Nephron progenitor cell (in vitro differentiated cells): Measurements from ENCODE around the gene JADE2.
A peak's percentile ranks its signal among the peaks of the same experiment; 100 is the strongest.

Source experiments
- DNase-seq: peaks from one replicate; pipeline ENCODE4 v3.0.0; 2021
- H3K27ac Mint-ChIP-seq: 2 replicates; pipeline ENCODE4 v1.8.0; 2021; ENCODE audit warnings: mild to moderate bottlenecking, moderate library complexity, mixed read lengths
- H3K27me3 Mint-ChIP-seq: 2 replicates; pipeline ENCODE4 v1.8.0; 2021; ENCODE audit warnings: mild to moderate bottlenecking, low read depth, mixed read lengths; ENCODE audit not compliant: poor library complexity
- H3K36me3 Mint-ChIP-seq: 2 replicates; pipeline ENCODE4 v1.8.0; 2021; ENCODE audit warnings: low read depth, mixed read lengths
- H3K4me1 Mint-ChIP-seq: 2 replicates; pipeline ENCODE4 v1.8.0; 2021; ENCODE audit warnings: mixed read lengths
- H3K4me3 Mint-ChIP-seq: 2 replicates; pipeline ENCODE4 v1.8.0; 2021; ENCODE audit warnings: mild to moderate bottlenecking, moderate library complexity, mixed read lengths
- H3K9me3 Mint-ChIP-seq: 2 replicates; pipeline ENCODE4 v1.8.0; 2021; ENCODE audit warnings: mild to moderate bottlenecking, moderate library complexity, mixed read lengths
- TF ChIP-seq, protein P1 (sequence below): fragments of 200-600 bp; sonication (generic); IDR thresholded peaks from 2 replicates; pipeline ENCODE4 v1.5.0; 2021; ENCODE audit warnings: antibody characterized with exemption

JADE2 gene

GRCh38 chr5:134608555-134608954 lies 83.1 kb downstream of the JADE2 start:
- Mint-ChIP-seq H3K36me3 (peaks cover 59% of the 10 kb centered on the region), H3K27ac (no peak overlapping the region), H3K4me3 (no peak overlapping the region), H3K27me3 (no peaks in the 10 kb centered on the region), H3K4me1 (no peaks in the 10 kb centered on the region), H3K9me3 (no peaks in the 10 kb centered on the region)
- TF ChIP-seq, protein P1, sequence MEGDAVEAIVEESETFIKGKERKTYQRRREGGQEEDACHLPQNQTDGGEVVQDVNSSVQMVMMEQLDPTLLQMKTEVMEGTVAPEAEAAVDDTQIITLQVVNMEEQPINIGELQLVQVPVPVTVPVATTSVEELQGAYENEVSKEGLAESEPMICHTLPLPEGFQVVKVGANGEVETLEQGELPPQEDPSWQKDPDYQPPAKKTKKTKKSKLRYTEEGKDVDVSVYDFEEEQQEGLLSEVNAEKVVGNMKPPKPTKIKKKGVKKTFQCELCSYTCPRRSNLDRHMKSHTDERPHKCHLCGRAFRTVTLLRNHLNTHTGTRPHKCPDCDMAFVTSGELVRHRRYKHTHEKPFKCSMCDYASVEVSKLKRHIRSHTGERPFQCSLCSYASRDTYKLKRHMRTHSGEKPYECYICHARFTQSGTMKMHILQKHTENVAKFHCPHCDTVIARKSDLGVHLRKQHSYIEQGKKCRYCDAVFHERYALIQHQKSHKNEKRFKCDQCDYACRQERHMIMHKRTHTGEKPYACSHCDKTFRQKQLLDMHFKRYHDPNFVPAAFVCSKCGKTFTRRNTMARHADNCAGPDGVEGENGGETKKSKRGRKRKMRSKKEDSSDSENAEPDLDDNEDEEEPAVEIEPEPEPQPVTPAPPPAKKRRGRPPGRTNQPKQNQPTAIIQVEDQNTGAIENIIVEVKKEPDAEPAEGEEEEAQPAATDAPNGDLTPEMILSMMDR = no peak
- no peak for DNase-seq

- Mint-ChIP-seq H3K36me3 (peaks cover 61% of the 10 kb centered on the region), H3K9me3 (no peaks in the 10 kb centered on the region), H3K4me3 (no peak overlapping the region), H3K27ac (no peak overlapping the region), H3K4me1 (no peaks in the 10 kb centered on the region), H3K27me3 (no peaks in the 10 kb centered on the region)
- TF ChIP-seq, protein P1 = no peak
- DNase-seq = no peak
These were observed 83.9 kb downstream of the JADE2 start for GRCh38 chr5:134609232-134609851.

GRCh38 chr5:134610725-134611124 lies 85.3 kb downstream of the JADE2 start:
- no peaks in the 10 kb centered on the region for H3K27me3 Mint-ChIP-seq
- H3K36me3 Mint-ChIP-seq = peaks cover 61% of the 10 kb centered on the region
- H3K9me3 Mint-ChIP-seq = no peaks in the 10 kb centered on the region
- no peak for DNase-seq
- TF ChIP-seq, protein P1 = no peak
- H3K4me1 Mint-ChIP-seq = no peaks in the 10 kb centered on the region
- no peak overlapping the region for H3K4me3 Mint-ChIP-seq
- no peak overlapping the region for H3K27ac Mint-ChIP-seq

GRCh38 chr5:134611515-134611914 lies 86.0 kb downstream of the JADE2 start:
- Mint-ChIP-seq H3K9me3 (no peaks in the 10 kb centered on the region), H3K27me3 (no peaks in the 10 kb centered on the region), H3K4me1 (no peaks in the 10 kb centered on the region), H3K4me3 (no peak overlapping the region), H3K36me3 (peaks cover 63% of the 10 kb centered on the region), H3K27ac (no peak overlapping the region)
- TF ChIP-seq, protein P1 = no peak
- DNase-seq = no peak

DNA sequence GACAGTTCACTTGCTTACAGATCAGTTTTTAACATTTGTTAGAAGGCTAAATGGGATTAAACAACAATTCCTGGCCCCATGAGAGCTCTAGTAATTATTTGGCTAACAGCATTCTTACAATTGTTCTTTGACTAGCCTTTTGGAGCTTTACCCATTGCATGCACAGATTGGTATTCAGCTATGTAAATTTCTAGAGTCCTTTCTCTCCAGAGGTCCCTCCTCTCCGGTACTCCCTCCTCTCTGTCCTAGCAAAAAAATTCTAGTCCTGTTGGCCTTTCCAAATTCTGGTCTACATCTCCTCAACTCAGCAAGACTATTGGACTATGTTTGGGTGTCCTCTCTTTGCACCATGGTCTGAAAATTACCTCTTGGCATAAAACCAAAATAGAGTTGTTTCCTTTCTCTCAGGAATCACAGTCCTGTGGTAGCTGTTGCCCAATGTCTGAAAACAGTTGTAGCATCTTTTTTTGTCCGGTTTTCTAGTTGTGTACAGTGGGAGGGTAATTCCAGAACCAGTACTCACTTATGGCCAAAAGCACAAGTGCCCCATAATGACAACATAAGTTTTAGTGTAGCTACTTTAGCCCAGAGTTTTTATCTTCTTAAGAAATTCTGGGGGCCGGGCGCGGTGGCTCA lies 89.1 kb downstream of the JADE2 start:
- TF ChIP-seq, protein P1 = no peak
- peaks cover 64% of the 10 kb centered on the region for H3K36me3 Mint-ChIP-seq
- H3K9me3 Mint-ChIP-seq = no peaks in the 10 kb centered on the region
- DNase-seq = no peak
- H3K4me3 Mint-ChIP-seq = no peak overlapping the region
- peak overlapping the region; percentile 44 for H3K27ac Mint-ChIP-seq
- H3K27me3 Mint-ChIP-seq = no peaks in the 10 kb centered on the region
- no peaks in the 10 kb centered on the region for H3K4me1 Mint-ChIP-seq

DNA sequence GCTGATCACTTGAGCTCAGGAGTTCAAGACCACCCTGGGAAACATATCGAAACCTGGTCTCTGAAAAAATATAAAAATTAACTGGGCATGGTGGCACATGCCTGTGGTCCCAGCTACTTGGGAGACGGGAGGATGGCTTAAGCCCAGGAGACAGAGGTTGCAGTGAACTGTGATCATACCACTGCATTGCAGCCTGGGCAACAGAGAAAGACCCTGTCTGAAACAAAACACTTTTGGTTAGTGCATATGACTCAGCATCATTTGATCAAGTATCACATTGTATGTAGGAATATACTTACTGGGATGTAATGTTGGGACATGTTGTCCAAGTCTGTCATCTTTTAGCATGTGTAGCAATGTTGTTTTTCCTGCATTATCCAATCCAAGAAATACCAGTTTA lies 95.2 kb downstream of the JADE2 start:
- Mint-ChIP-seq H3K27ac (no peak overlapping the region), H3K4me1 (no peaks in the 10 kb centered on the region), H3K36me3 (peaks cover 48% of the 10 kb centered on the region), H3K4me3 (no peak overlapping the region), H3K27me3 (no peaks in the 10 kb centered on the region), H3K9me3 (no peaks in the 10 kb centered on the region)
- TF ChIP-seq, protein P1 = no peak
- DNase-seq = no peak
